Measurements from ENCODE around the gene RAD50.

The RAD50 gene

GRCh38 chr5:132669455-132669820, 112.7 kb downstream of the RAD50 start:
- DNase-seq = no peak
- Histone ChIP-seq H3K4me3 (ENCODE audit: low read depth, low read length) (no peak overlapping the region), H3K9me3 (no peaks in the 10 kb centered on the region), H3K36me3 (no peaks in the 10 kb centered on the region), H3K4me1 (no peaks in the 10 kb centered on the region), H3K27me3 (no peaks in the 10 kb centered on the region)
- no peak for TF ChIP-seq CTCF (IDR thresholded peaks at IDR 0.05; ENCODE audit: low read depth, low read length)

- H3K9me3 ChIP-seq = no peaks in the 10 kb centered on the region
- no peaks in the 10 kb centered on the region for H3K4me1 ChIP-seq
- no peaks in the 10 kb centered on the region for H3K27me3 ChIP-seq
- no peak for DNase-seq
- no peaks in the 10 kb centered on the region for H3K36me3 ChIP-seq
- H3K4me3 ChIP-seq (ENCODE audit: low read depth, low read length) = no peak overlapping the region
- TF ChIP-seq CTCF (IDR thresholded peaks at IDR 0.05; ENCODE audit: low read depth, low read length) = no peak
Measured at GRCh38 chr5:132669966-132670882, 113.4 kb downstream of the RAD50 start.

- no peak for TF ChIP-seq CTCF (IDR thresholded peaks at IDR 0.05; ENCODE audit: low read depth, low read length)
- DNase-seq = no peak
- H3K27me3 ChIP-seq = no peaks in the 10 kb centered on the region
Measured at GRCh38 chr5:132671000-132671399, 114.2 kb downstream of the RAD50 start.

GRCh38 chr5:132673488-132673887, 116.7 kb downstream of the RAD50 start:
- TF ChIP-seq CTCF (IDR thresholded peaks at IDR 0.05; ENCODE audit: low read depth, low read length) = no peak
- no peaks in the 10 kb centered on the region for H3K27me3 ChIP-seq
- no peaks in the 10 kb centered on the region for H3K9me3 ChIP-seq
- H3K4me3 ChIP-seq (ENCODE audit: low read depth, low read length) = no peak overlapping the region
- H3K36me3 ChIP-seq = no peaks in the 10 kb centered on the region
- DNase-seq = no peak
- H3K4me1 ChIP-seq = no peaks in the 10 kb centered on the region

More at GRCh38 chr5:132671000-132671399, 114.2 kb downstream of the RAD50 start:
- Histone ChIP-seq H3K9me3 (no peaks in the 10 kb centered on the region), H3K36me3 (no peaks in the 10 kb centered on the region), H3K4me1 (no peaks in the 10 kb centered on the region), H3K4me3 (ENCODE audit: low read depth, low read length) (no peak overlapping the region)

- H3K27me3 ChIP-seq = no peaks in the 10 kb centered on the region
- H3K9me3 ChIP-seq = no peaks in the 10 kb centered on the region
- H3K36me3 ChIP-seq = no peaks in the 10 kb centered on the region
- H3K4me3 ChIP-seq (ENCODE audit: low read depth, low read length) = no peak within 1 kb of the TSS
- no peaks in the 10 kb centered on the region for H3K4me1 ChIP-seq
- no peak for TF ChIP-seq CTCF (IDR thresholded peaks at IDR 0.05; ENCODE audit: low read depth, low read length)
- DNase-seq = no peak
Measured at GRCh38 chr5:132673939-132674630, 117.3 kb downstream of the RAD50 start, which contains the start of gene IL4. Gene IL4 (plus strand): TSS chr5:132673989. CDS start chr5:132674051, 62 bp downstream.

Measured in BE2C (cell line).